Heart right ventricle (tissue), 16 donors: ENCODE results near the gene CHST4. TPM values are rescaled to one million over a fixed set of nuclear protein-coding genes. Genes with fewer than 3 reads are reported as not detected.
"Not testable (repeated sequence)": the region's sequence is repeated elsewhere in the genome, so short reads cannot be mapped to it uniquely, and the experiment has no call there.

Experiments used
- ATAC-seq, 8 donors: fragments of 200-7000 bp; cut with Tn5 transposase; one replicate each; pipeline ENCODE4 v1.9.1; 2020; ENCODE audit warnings: mild to moderate bottlenecking in 8 of 8, moderate library complexity in 8 of 8, moderate number of reproducible peaks in 1 of 8
- DNase-seq, 2 donors: peaks; one replicate each; pipeline ENCODE4 v3.0.0-alpha.2; 2020
- H3K27ac ChIP-seq, 10 donors: fragments of 200-600 bp; sonication (generic) in 2 of 10; one replicate each; pipeline versions ENCODE4 v1.5.0 to v1.8.0; 2020 to 2022; ENCODE audit warnings: mild to moderate bottlenecking in 3 of 10
- H3K27me3 ChIP-seq, 7 donors: fragments of 200-600 bp; one replicate each; pipeline ENCODE4 v1.8.0; 2021 to 2022; ENCODE audit warnings: mild to moderate bottlenecking in 2 of 7
- H3K36me3 ChIP-seq, 9 donors: fragments of 200-600 bp; sonication (generic) in 1 of 9; one replicate each; pipeline versions ENCODE4 v1.5.0 to v1.8.0; 2020 to 2022; ENCODE audit warnings: mild to moderate bottlenecking in 2 of 9
- H3K4me1 ChIP-seq, 9 donors: fragments of 200-600 bp; sonication (generic) in 1 of 9; one replicate each; pipeline versions ENCODE4 v1.5.0 to v1.8.0; 2020 to 2022; ENCODE audit warnings: mild to moderate bottlenecking in 4 of 9
- H3K4me3 ChIP-seq, 10 donors: fragments of 200-600 bp; sonication (generic) in 2 of 10; one replicate each; pipeline versions ENCODE4 v1.5.0 to v1.8.0; 2020 to 2022; ENCODE audit warnings: mild to moderate bottlenecking in 7 of 10, moderate library complexity in 2 of 10
- H3K9me3 ChIP-seq, 11 donors: fragments of 200-600 bp in 10 of 11; sonication (generic) in 2 of 11; one replicate each; pipeline versions ENCODE4 v1.5.0 to v1.8.0; 2013 to 2022; ENCODE audit warnings: mild to moderate bottlenecking in 2 of 11, control low read depth in 1 of 11, moderate library complexity in 1 of 11
- WGBS, 2 donors: extraction: QIAGEN DNeasy Blood & Tissue Kit; methylation state at CpG; one replicate each; pipeline ENCODE4 v1.1.7; 2013; ENCODE audit warnings: inconsistent platforms in 1 of 2; 5-methylcytosine and 5-hydroxymethylcytosine counted together
- intact Hi-C, 10 donors: fragments of 100-400 bp; cut with DNase I; formaldehyde crosslinking; loops; one replicate each; pipeline versions ENCODE4 v1.11.1 to v1.14.2; 2022
- polyA plus RNA-seq, 2 donors: library from polyadenylated mRNA; stranded (reverse); fragments of 200-250 nt; gene quantifications; one replicate each; pipeline ENCODE4 v1.2.3, GENCODE V29; 2013
- total RNA-seq, 10 donors: library from RNA; stranded (reverse); fragmentation: NEBNext Ultra II Directional in 3 of 10; extraction: Animal tissue kit (Norgen Biotek cat#: 25700) in 3 of 10; gene quantifications; one replicate each; pipeline versions ENCODE4 v1.2.1 to v1.2.4, GENCODE V29; 2021 to 2023
- TF ChIP-seq, protein P1 (sequence below), 9 donors: fragments of 200-600 bp; sonication (generic) in 2 of 9; IDR thresholded peaks; one replicate each; pipeline versions ENCODE4 v1.5.0 to v1.8.0; 2021 to 2022; ENCODE audit warnings: antibody characterized with exemption in 9 of 9, mild to moderate bottlenecking in 5 of 9, moderate library complexity in 1 of 9
- donor health status: Arrhythmogenic right ventricular cardiomyopathy.
- donor health status: ischemic (EF 13 %, LVEDD 7.1; RV severe dilation, severe dysfunction).
- donor health status: healthy with polysubstance abuse.
- donor health status: DM: no; HTN: yes; CAD: no.
- donor health status: DM: no; HTN: no; CAD: no.
- donor health status: ischemic (EF 25% LVEDD 6.9; RV normal size, moderate dysfunction).
- donor health status: ischemic (EF 25% LVEDD 5.7; RV mildly dilated, moderate dysfunction).
- donor health status: healthy.
- donor health status: DM: yes; HTN: yes; CAD: no.
- donor health status: Ischemic cardiomyopathy.
- donor health status: ischemic (EF 35%, LVEDD 5.7; RV mildly dilated, moderate dysfunction).
- donor health status: nonischemic (EF 11% LVEDD 7.7; RV severe dilation, severe dysfunction).
- donor health status: DM: yes; HTN: yes; CAD: no.
- donor health status: PGD.
- donor health status: ischemic (EF 29% LVEDD 5.4; RV normal size, mild dysfunction).
- donor health status: nonischemic (EF 23%, LVEDD 6.1; RV moderate dilation, normal function).

Gene CHST4
- total and polyA plus RNA-seq, 12 donors: 0.09 TPM; not detected in 11

GRCh38 chr16:71499775-71500364 is 26.4 kb upstream of the CHST4 start:
- H3K4me3 ChIP-seq: no peak overlapping the region
- TF ChIP-seq, protein P1, sequence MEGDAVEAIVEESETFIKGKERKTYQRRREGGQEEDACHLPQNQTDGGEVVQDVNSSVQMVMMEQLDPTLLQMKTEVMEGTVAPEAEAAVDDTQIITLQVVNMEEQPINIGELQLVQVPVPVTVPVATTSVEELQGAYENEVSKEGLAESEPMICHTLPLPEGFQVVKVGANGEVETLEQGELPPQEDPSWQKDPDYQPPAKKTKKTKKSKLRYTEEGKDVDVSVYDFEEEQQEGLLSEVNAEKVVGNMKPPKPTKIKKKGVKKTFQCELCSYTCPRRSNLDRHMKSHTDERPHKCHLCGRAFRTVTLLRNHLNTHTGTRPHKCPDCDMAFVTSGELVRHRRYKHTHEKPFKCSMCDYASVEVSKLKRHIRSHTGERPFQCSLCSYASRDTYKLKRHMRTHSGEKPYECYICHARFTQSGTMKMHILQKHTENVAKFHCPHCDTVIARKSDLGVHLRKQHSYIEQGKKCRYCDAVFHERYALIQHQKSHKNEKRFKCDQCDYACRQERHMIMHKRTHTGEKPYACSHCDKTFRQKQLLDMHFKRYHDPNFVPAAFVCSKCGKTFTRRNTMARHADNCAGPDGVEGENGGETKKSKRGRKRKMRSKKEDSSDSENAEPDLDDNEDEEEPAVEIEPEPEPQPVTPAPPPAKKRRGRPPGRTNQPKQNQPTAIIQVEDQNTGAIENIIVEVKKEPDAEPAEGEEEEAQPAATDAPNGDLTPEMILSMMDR (IDR thresholded peaks at IDR 0.05): peak; percentile 44 to 75 (median 68)
- ATAC-seq (peak in 2 of 8 donors; percentile 35 to 58), DNase-seq (peak in 1 of 2 donors; percentile 26)
- H3K4me1 ChIP-seq: no peaks in the 10 kb centered on the region
- peaks cover 0 to 15% (median 7%) of the 10 kb centered on the region in 7 donors for H3K27me3 ChIP-seq
- WGBS, 2 donors: 0 to 2% methylated on average over 3 of the region's 3 CpGs
- H3K27ac ChIP-seq: no peak overlapping the region
- no peaks in the 10 kb centered on the region for H3K9me3 ChIP-seq
- H3K36me3 ChIP-seq: no peaks in the 10 kb centered on the region
- intact Hi-C loops: loop anchor here (1.0 to 5.0 kb wide), 3 partner anchors 87 to 88 kb away; no protein-coding TSS in a partner anchor

DNA sequence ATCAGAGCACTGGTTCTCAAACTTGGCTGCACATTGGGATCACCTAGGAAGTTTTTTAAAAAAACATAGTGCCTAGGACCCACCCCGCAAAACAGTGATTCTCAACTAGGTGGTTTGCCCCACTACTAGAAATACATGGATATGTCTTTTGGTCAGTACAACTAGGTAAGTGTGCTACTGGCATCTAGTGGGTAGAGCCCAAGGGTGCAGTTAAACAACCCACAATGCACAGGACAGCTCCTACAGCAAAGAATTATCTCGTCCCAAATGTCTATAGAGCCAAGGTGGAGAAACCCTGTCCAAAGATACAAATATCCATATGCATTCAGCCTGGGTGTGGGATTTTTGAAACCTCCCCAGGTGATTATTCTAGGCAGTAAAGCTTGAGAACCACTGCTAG is 25.3 kb upstream of the CHST4 start:
- ATAC-seq: no peak
- H3K27ac ChIP-seq: no peak overlapping the region
- intact Hi-C loops: loop anchor here in 3 of 10 donors (2.0 to 5.0 kb wide), 2 partner anchors 88 to 89 kb away; no protein-coding TSS in a partner anchor
- no peak for DNase-seq
- TF ChIP-seq, protein P1 (IDR thresholded peaks at IDR 0.05): no peak
- WGBS, 2 donors: 62 to 69% methylated on average over 2 of the region's 2 CpGs
- H3K9me3 ChIP-seq: no peaks in the 10 kb centered on the region
- H3K4me3 ChIP-seq: no peak overlapping the region
- H3K36me3 ChIP-seq: no peaks in the 10 kb centered on the region
- H3K4me1 ChIP-seq: no peaks in the 10 kb centered on the region
- H3K27me3 ChIP-seq: peaks cover 0 to 19% (median 7%) of the 10 kb centered on the region in 7 donors

DNA sequence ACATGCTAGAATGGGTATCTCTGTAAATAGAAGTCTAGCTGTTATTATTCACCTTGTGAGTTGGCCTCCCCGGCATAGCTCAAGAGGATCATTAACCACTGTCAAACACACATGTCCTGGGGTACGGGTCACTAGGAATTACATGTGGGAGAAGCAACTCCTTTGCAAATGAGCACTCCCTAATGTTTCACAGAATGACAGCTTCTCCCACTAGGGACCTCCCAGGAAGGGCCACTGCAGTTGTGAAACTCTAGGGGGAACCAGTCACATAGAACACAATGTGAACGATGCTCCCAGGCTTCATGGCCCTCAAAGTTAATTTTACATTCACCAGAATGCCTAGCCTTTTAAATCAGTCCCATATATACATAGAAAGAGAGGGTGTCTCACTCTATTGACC is 24.7 kb upstream of the CHST4 start:
- Histone ChIP-seq H3K4me1 (no peaks in the 10 kb centered on the region), H3K27me3 (peaks cover 0 to 19% (median 7%) of the 10 kb centered on the region in 7 donors), H3K4me3 (no peak overlapping the region), H3K36me3 (no peaks in the 10 kb centered on the region), H3K9me3 (no peaks in the 10 kb centered on the region), H3K27ac (no peak overlapping the region)
- DNase-seq: no peak
- no peak for ATAC-seq
- TF ChIP-seq, protein P1 (IDR thresholded peaks at IDR 0.05): no peak
- 52 to 57% methylated on average over 3 of the region's 3 CpGs for WGBS, 2 donors
- intact Hi-C loops: loop anchor here in 3 of 10 donors (2.0 to 5.0 kb wide), 2 partner anchors 89 kb away; no protein-coding TSS in a partner anchor

DNA sequence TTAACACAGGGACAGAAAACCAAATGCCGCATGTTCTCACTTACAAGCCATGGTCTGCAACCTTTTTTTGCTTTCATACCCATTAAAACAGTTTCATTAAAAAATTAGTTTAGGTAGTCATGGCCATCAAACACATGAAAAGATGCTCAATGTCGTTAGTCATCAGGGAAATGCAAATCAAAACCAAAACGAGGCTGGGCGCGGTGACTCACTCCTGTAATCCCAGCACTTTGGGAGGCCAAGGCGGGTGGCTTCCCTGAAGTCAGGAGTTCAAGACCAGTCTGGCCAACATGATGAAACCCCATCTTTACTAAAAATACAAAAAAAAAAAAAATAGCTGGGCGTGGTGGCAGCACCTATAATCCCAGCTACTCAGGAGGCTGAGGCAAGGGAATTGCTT is 22.2 kb upstream of the CHST4 start:
- H3K27me3 ChIP-seq: peaks cover 0 to 19% (median 7%) of the 10 kb centered on the region in 7 donors
- not testable (repeated sequence) for H3K36me3 ChIP-seq, H3K4me3 ChIP-seq, H3K27ac ChIP-seq, H3K9me3 ChIP-seq, ATAC-seq, H3K4me1 ChIP-seq, DNase-seq
- intact Hi-C loops: loop anchor here in 1 of 10 donors (5.0 kb wide), 1 partner anchor 92 kb away; no protein-coding TSS in a partner anchor
- 75 to 79% methylated on average over 7 of the region's 7 CpGs for WGBS, 2 donors

GRCh38 chr16:71504901-71505300 is 21.3 kb upstream of the CHST4 start:
- TF ChIP-seq, protein P1 (IDR thresholded peaks at IDR 0.05): no peak
- intact Hi-C loops: loop anchor here in 1 of 10 donors (5.0 kb wide), 1 partner anchor 93 kb away; no protein-coding TSS in a partner anchor
- Histone ChIP-seq H3K9me3 (no peaks in the 10 kb centered on the region), H3K36me3 (no peaks in the 10 kb centered on the region), H3K27me3 (peaks cover 0 to 19% (median 7%) of the 10 kb centered on the region in 7 donors), H3K4me1 (no peaks in the 10 kb centered on the region), H3K4me3 (no peak overlapping the region), H3K27ac (no peak overlapping the region)
- DNase-seq: no peak
- ATAC-seq: no peak
- 81 to 83% methylated on average over 5 of the region's 5 CpGs for WGBS, 2 donors
